T-helper 22 cell (primary cell): ENCODE results near the gene IL1RAPL1.

Experiments
- DNase-seq: peaks from one replicate; pipeline ENCODE4 v3.0.0-alpha.2; 2020; ENCODE audit warnings: low read depth

Gene IL1RAPL1

GRCh38 chrX:29432534-29432933, 845.3 kb downstream of the IL1RAPL1 start:
- no peak for DNase-seq

DNA sequence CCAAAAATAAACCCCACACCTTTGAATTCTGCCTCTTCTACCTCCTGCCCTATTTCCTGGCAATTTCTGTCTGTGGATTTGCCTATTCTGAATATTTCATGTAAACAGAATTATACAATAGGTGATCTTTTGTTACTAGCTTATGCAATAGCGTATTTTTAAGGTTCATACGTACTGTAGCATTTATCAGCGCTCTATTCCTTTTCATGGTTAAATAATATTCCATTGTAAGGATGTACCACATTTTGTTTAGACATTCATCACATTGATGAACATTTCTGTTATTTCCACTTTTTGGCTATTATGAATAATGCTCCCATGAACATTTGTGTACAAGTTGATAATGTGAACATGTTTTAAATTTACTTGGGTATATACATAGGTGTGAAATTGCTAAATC, 847.7 kb downstream of the IL1RAPL1 start:
- no peak for DNase-seq

- no peak for DNase-seq
These were observed 848.1 kb downstream of the IL1RAPL1 start for GRCh38 chrX:29435396-29435795.

DNA sequence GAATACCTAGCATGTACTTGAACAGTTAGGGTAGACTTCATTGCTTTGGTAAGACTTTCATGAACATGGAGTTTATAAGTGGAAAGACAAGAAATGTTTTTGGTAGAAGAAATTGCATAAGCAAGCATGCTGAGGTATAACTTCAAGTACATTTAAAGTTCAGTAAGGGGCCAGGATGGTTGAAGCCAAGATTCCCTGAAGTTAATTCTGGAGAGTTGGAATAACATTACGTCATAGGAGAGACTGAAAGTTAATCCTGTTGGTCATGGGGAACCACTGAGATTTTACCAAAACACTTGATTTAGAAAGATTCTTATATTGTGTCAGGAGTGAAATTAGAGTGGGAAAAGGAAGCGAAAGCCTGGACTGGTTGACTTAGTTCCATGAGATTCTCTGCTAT, 860.6 kb downstream of the IL1RAPL1 start:
- no peak for DNase-seq

DNA sequence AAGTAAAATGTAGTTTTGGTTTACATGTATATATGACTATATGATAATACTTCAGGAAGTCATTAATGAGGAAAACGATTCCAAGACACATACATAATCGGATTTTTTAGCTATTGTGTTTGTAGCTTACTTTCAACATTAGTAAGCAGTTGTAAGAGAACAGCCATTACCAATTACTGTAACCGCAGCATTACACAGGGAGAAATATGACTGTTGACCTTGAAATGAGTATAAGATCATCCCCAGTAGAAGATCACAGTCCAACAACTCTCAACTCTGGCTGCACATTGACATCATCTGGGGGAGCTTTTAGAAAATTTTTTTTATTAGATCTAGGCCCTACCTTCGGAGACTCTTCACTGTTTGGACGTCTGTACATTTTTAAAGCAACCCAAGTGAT, 866.1 kb downstream of the IL1RAPL1 start:
- no peak for DNase-seq

DNA sequence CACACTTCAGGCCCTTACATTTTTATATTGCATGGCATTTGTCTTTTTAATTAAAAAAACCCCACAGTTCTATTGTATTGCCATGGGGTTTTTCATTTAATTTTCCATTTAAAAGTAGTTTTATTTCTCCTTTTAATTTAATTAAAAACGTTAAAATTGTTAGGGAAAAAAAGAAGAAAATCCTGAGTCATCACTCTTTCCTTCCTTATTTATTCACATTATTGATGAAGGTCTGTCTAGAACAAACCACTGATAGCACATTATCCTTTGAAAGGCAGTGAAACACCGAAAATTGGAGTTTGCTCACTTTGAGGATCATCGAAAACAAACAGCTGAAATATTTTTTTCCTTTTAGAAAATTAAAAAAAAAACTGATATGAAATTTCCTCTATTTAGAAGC, 868.5 kb downstream of the IL1RAPL1 start:
- DNase-seq: no peak

GRCh38 chrX:29461039-29461438, 873.8 kb downstream of the IL1RAPL1 start:
- no peak for DNase-seq

- no peak for DNase-seq
These were observed 879.2 kb downstream of the IL1RAPL1 start for GRCh38 chrX:29466456-29466855.

DNA sequence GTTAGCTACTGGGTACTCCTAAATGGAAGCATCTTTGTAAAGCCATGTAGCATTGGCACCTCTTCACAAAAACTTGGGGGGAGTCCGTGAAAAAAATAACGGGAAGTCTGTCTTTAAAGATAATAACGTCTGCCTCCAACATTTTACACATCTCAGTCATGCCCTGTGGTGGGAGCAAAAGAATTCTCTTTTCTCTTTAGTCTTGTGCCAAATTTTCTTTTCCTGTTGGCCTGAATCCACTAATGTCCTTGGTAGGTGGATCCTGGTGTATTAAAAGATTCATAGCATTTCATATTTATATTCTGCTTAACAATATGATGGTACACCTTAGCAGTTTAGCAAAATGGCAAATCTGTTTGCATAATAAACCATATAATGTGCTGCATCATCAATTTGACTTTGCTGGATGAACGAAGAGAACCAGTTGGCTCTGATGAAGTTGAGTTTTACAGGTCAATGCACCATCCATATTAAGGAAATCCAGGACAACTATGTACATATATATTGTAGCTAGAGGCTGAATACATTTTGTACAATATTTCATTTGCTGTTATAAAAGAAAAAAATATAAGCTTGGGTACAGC, 881.8 kb downstream of the IL1RAPL1 start:
- DNase-seq: no peak

GRCh38 chrX:29470030-29470429, 882.8 kb downstream of the IL1RAPL1 start:
- no peak for DNase-seq

DNA sequence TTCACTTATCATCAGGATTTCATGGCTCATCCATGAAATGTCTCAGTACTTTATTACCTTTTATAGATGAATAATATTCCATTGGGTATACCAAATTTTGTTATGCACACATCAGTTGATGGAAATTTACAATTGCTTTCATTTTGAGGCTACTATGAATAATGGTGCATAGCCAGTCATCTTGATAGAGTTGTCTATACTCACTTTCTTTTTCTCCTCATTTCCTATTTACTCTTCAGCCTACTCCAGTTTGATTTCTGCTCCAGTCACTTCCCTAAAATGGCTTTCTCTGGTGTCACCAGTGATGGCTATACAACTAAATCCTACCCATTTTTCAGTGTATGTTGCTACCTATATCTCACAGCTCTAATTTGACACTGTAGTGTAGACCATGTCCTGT, 884.6 kb downstream of the IL1RAPL1 start:
- no peak for DNase-seq

DNA sequence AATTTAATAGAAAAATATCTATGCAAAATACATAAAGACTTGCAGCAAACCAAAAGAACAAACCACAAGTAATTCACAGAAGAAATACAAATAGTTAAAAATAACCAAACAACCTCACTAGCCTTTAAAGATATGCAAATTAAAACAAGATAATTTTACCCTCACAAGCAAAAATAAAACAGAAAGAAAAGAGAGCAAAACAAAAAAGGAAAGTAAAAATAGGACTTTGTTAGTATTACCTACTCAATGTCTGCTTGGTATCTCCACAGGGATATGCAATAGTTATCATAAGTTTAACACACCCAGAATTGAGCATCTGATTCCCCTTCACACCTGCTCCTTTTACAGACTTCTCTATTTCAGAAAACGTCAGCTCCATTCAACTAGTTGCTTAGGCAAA, 890.6 kb downstream of the IL1RAPL1 start:
- no peak for DNase-seq

- DNase-seq: no peak
These were observed 891.3 kb downstream of the IL1RAPL1 start for GRCh38 chrX:29478336-29479069.

DNA sequence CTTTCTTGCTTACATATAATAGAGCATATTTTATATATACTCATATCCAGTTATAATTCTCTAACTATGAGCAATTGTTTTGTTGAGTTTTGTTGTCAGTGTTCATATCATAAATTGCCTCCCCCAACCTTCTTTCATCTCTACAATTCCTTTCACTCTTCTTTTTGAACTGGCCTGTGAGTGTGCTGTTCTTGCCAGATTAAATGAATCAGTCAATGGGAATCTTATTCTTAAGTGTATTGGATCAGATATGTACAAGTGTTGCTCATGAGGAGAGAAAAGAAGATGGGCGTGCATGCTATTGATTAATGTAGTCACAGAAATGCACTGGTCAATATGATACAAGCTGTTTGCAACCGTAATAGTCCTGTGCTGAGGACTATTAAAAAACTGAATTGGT, 900.0 kb downstream of the IL1RAPL1 start:
- no peak for DNase-seq

- no peak for DNase-seq
These were observed 900.5 kb downstream of the IL1RAPL1 start for GRCh38 chrX:29487714-29488113.

DNA sequence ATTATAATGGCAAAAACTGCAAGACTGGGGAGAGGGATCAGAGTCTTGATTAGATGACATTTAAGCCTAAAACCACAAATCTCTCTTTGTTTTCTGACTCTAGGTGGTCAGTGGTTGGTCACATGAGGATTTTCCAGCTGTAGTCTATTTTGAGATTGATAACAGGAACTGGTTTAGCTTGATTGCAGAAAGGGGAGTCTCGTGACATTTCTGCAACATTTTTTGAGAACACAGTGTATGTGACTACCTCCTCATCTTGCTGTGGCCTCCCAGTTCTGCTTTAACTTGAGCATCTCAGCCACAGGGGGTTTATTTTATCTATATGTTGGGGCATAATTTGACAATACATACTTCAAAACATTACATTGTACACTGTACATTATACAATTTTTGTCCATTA, 901.7 kb downstream of the IL1RAPL1 start:
- DNase-seq: no peak

DNA sequence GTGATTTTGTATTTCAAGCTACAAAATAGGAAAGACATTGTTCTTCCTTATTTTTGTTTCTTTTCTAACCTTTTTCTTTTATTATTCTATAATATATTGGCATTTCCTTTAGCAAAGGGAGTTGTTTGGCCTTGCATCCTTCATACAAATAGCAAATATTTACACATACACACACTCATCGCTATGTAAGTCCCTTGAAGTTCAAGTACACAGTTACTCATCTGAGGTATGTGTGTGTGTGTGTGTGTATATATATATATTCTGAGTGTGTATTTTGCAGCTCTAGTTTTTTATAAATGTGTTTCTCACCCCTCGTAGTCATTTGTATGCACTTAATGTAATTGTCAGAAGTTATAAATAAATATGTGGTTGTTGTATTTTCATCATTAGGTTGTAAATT, 903.4 kb downstream of the IL1RAPL1 start:
- DNase-seq: no peak

GRCh38 chrX:29491659-29492058, 904.4 kb downstream of the IL1RAPL1 start:
- no peak for DNase-seq

GRCh38 chrX:29496636-29497180, 909.5 kb downstream of the IL1RAPL1 start:
- DNase-seq: no peak

DNA sequence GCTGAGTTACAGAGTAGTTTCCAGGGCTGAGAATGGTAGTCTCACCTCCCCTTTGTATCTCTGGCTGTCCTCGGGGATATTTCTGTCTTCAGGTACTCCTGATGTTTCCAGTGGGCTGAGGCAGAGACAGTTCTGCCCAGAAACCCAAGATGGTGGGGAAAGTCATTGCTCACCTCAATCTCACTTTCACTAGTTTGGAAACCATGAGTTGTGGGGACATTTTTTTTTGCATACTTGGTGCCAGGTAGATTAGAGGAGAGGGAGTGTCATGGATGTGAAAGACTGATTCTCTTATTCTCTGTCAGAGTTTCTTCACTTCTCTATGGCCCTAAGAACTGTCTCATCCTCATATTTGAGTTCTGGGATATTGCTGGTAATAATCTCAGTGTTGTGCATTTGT, 919.5 kb downstream of the IL1RAPL1 start:
- DNase-seq: no peak

DNA sequence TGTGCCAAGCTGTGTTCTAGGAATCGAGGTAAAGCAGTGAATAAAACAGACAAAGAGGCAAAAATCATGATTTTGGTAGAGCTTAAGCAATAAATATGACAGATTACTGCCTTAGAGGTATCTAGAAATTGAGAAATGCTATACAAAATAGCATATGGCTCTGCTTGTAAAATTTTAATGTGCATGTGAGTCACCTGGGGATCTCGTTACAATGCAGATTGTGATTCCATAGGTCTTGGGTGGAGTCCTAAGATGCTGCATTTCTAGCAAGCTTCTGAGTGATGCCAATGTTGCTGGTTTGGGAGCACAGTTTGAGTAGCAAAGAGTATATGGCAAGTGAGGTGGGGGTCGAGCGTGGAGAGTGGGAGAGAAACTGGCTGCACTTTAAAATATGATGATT, 930.9 kb downstream of the IL1RAPL1 start:
- DNase-seq: no peak

- no peak for DNase-seq
These were observed 941.0 kb downstream of the IL1RAPL1 start for GRCh38 chrX:29528281-29528680.

DNA sequence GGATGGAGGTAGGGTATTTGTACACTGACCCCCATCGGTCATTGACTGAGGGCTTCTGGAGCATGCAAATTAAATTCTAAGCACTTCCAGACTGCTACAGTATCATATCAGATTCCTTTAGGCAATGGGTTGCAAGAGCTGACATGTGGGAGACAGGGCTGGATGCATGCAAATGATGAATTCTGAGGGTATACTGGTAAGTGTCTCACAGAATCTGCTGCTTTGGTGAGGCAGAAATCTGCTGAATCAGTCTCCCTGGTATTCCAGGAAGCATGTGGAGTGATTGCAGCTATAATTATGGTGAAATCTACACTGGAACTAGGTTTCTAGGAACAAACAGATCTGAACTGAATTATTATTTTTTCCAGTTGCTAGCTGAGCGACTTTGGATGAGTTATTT, 943.3 kb downstream of the IL1RAPL1 start:
- DNase-seq: no peak

DNA sequence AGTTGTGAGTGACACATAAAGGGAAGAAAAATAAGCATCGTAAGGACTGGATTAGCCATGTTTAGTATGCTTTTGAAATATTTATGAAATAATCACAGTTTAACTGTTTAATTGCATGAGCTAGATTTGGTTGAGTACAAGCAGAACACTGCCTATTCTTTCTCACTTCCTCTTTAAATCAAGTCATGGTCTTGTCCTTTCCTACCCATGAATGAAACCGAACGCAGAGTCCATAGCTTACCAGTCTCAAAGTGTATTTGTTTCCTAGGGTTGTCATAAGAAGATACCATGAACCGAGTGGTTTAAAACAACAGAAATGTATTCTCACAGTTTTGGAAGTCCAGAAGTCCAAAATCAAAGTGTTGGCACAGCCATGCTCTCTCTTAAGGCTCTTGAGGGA, 944.1 kb downstream of the IL1RAPL1 start:
- DNase-seq: no peak
